Prostate gland (tissue), 2 donors: ENCODE measurements around the gene SFN. TPM values are rescaled to one million over a fixed set of nuclear protein-coding genes. Genes with fewer than 3 reads are reported as not detected.

ENCODE experiments used
- DNase-seq: peaks from one replicate; pipeline ENCODE4 v3.0.0-alpha.2; 2019; ENCODE audit warnings: low spot score
- H3K27ac ChIP-seq, 2 donors: fragments of 200-600 bp; sonication (generic); 2 replicates each; pipeline ENCODE4 v1.5.1; 2017 to 2019
- H3K27me3 ChIP-seq: fragments of 200-600 bp; sonication (generic); replicated peaks from 2 replicates; pipeline ENCODE4 v1.5.1; 2019; ENCODE audit not compliant: insufficient read depth
- H3K36me3 ChIP-seq, 2 donors: fragments of 200-600 bp; sonication (generic); 1 replicate in 1 of 2; 2 replicates in 1 of 2; pipeline versions ENCODE4 v1.5.1 to v1.8.1; 2017 to 2019
- H3K4me1 ChIP-seq: fragments of 200-600 bp; sonication (generic); replicated peaks from 2 replicates; pipeline ENCODE4 v1.5.1; 2019
- H3K4me3 ChIP-seq, 2 donors: fragments of 200-600 bp; sonication (generic); 2 replicates each; pipeline ENCODE4 v1.5.1; 2017 to 2019
- H3K9me3 ChIP-seq: fragments of 200-600 bp; sonication (generic); 2 replicates; pipeline ENCODE4 v1.5.1; 2017
- CTCF ChIP-seq, 4 experiments: fragments of 200-600 bp in 2 of 4; fragments of 450-650 bp in 2 of 4; sonication (generic) in 2 of 4; IDR thresholded peaks; 1 replicate in 3 of 4; 2 replicates in 1 of 4; pipeline ENCODE4 v1.5.1; 2016 to 2019; ENCODE audit warnings: antibody characterized with exemption in 4 of 4, mild to moderate bottlenecking in 2 of 4, moderate library complexity in 2 of 4
- POLR2A ChIP-seq: fragments of 450-650 bp; IDR thresholded peaks from one replicate; pipeline ENCODE4 v1.6.1; 2016; ENCODE audit warnings: antibody characterized with exemption, mild to moderate bottlenecking
- POLR2AphosphoS5 ChIP-seq: sonication (generic); formaldehyde crosslinking; IDR thresholded peaks from one replicate; pipeline ENCODE4 v1.6.1; 2017; ENCODE audit warnings: antibody characterized with exemption
- WGBS: methylation state at CpG from one replicate; pipeline ENCODE4 v1.1.5; 2018; 5-methylcytosine and 5-hydroxymethylcytosine counted together
- intact Hi-C: fragments of 100-400 bp; cut with DNase I; formaldehyde crosslinking; loops from one replicate; pipeline ENCODE4 v1.14.2; 2022
- total RNA-seq, 2 donors: library from RNA; depleted of rRNA; stranded (reverse); fragments of >200 nt; gene quantifications; one replicate each; pipeline ENCODE4 v1.1.0, GENCODE V29; 2016

Gene SFN
- total RNA-seq, 2 donors from 2014 or later, result 39.2 to 80.7 TPM

- H3K27me3 ChIP-seq, result no peaks in the 10 kb centered on the region
- TF ChIP-seq POLR2AphosphoS5 (no peak), CTCF (IDR thresholded peaks at IDR 0.05) (no peak), POLR2A (no peak)
- H3K9me3 ChIP-seq, result no peaks in the 10 kb centered on the region
- H3K4me3 ChIP-seq, result peak overlapping the region; percentile 92 to 93
- peak overlapping the region; percentile 81 to 92 for H3K27ac ChIP-seq
- no peak for DNase-seq
- intact Hi-C loops, result no loop called here
- peaks cover 6% of the 10 kb centered on the region for H3K4me1 ChIP-seq
- WGBS, result 6% methylated on average over 12 of the region's 12 CpGs
- H3K36me3 ChIP-seq, result peaks cover 8 to 11% of the 10 kb centered on the region in 2 donors
Measured at GRCh38 chr1:26890467-26890796, 27.5 kb downstream of the SFN start.

- Histone ChIP-seq H3K4me3 (no peak overlapping the region), H3K4me1 (peaks cover 7% of the 10 kb centered on the region), H3K9me3 (no peaks in the 10 kb centered on the region), H3K27ac (no peak overlapping the region), H3K36me3 (peaks cover 0 to 4% of the 10 kb centered on the region in 2 donors), H3K27me3 (no peaks in the 10 kb centered on the region)
- TF ChIP-seq POLR2AphosphoS5 (no peak), CTCF (IDR thresholded peaks at IDR 0.05) (no peak), POLR2A (no peak)
- 92% methylated on average over 13 of the region's 13 CpGs for WGBS
- intact Hi-C loops, result no loop called here
- DNase-seq, result no peak
Measured at GRCh38 chr1:26894263-26894662, 31.3 kb downstream of the SFN start.

GRCh38 chr1:26897351-26897750 is 34.4 kb downstream of the SFN start:
- intact Hi-C loops, result no loop called here
- H3K27ac ChIP-seq, result no peak overlapping the region
- H3K4me3 ChIP-seq, result no peak overlapping the region
- WGBS, result 92% methylated on average over 9 of the region's 9 CpGs
- H3K27me3 ChIP-seq, result no peaks in the 10 kb centered on the region
- no peaks in the 10 kb centered on the region for H3K9me3 ChIP-seq
- TF ChIP-seq POLR2AphosphoS5, result no peak
- H3K4me1 ChIP-seq, result peaks cover 8% of the 10 kb centered on the region
- DNase-seq, result no peak
- peaks cover 0 to 4% of the 10 kb centered on the region in 2 donors for H3K36me3 ChIP-seq

GRCh38 chr1:26900001-26900814 is 37.3 kb downstream of the SFN start, which contains the start of gene GPATCH3:
Gene GPATCH3, minus strand, starts transcription at chr1:26900467. Its CDS starts 25 bp downstream, at chr1:26900442.
- DNase-seq, result peak; percentile 85
- Histone ChIP-seq H3K4me1 (peaks cover 8% of the 10 kb centered on the region), H3K4me3 (peak within 1 kb of the TSS; percentile 70 to 76), H3K27ac (peak within 1 kb of the TSS; percentile 74 to 87), H3K36me3 (no peaks in the 10 kb centered on the region), H3K27me3 (no peaks in the 10 kb centered on the region), H3K9me3 (no peaks in the 10 kb centered on the region)
- TF ChIP-seq CTCF (IDR thresholded peaks at IDR 0.05) (no peak), POLR2AphosphoS5 (peak; percentile 96), POLR2A (peak; percentile 46)
- intact Hi-C loops, result no loop called here
- WGBS, result under 1% methylated on average over 49 of the region's 50 CpGs

- H3K4me1 ChIP-seq, result peaks cover 8% of the 10 kb centered on the region
- no peak for TF ChIP-seq CTCF (IDR thresholded peaks at IDR 0.05)
- H3K27ac ChIP-seq, result peak overlapping the region; percentile 74 to 87
- peak overlapping the region; percentile 70 to 76 for H3K4me3 ChIP-seq
- 63% methylated on average over 18 of the region's 18 CpGs for WGBS
- intact Hi-C loops, result no loop called here
- no peaks in the 10 kb centered on the region for H3K9me3 ChIP-seq
- H3K36me3 ChIP-seq, result no peaks in the 10 kb centered on the region
- no peak for DNase-seq
- no peaks in the 10 kb centered on the region for H3K27me3 ChIP-seq
Measured at GRCh38 chr1:26900815-26901511, 38.0 kb downstream of the SFN start.
